Suprapubic skin (tissue), 3 donors: ENCODE results near the gene UNC45A.
A peak's percentile ranks its signal among the peaks of the same experiment; 100 is the strongest.

Experiments used
- CTCF ChIP-seq, 2 donors: fragments of 200-600 bp in 1 of 2; fragments of 450-650 bp in 1 of 2; sonication (generic) in 1 of 2; IDR thresholded peaks; one replicate each; pipeline ENCODE4 v1.5.1; 2016 to 2019; ENCODE audit warnings: antibody characterized with exemption in 2 of 2, mild to moderate bottlenecking in 1 of 2, moderate library complexity in 1 of 2
- EP300 ChIP-seq: sonication (generic); formaldehyde crosslinking; IDR thresholded peaks from one replicate; pipeline ENCODE4 v1.6.1; 2017; ENCODE audit warnings: antibody characterized with exemption
- POLR2A ChIP-seq, 2 donors: fragments of 450-650 bp; IDR thresholded peaks; one replicate each; pipeline ENCODE4 v1.6.1; 2017; ENCODE audit warnings: antibody characterized with exemption in 2 of 2, mild to moderate bottlenecking in 2 of 2, moderate library complexity in 2 of 2

GRCh38 chr15:90934256-90934948 lies 683 bp upstream of the UNC45A start:
- peak; percentile 80 to 95 for TF ChIP-seq CTCF (IDR thresholded peaks at IDR 0.05)
- no peak for TF ChIP-seq EP300
- no peak for TF ChIP-seq POLR2A (IDR thresholded peaks at IDR 0.05)
